ENCODE data around the gene TRPC4.

- TF ChIP-seq CTCF (IDR thresholded peaks at IDR 0.05) (no peak), POLR2A (IDR thresholded peaks at IDR 0.05) (no peak)
Observed at GRCh38 chr13:37736045-37736444, 133.5 kb downstream of the TRPC4 start.
